ENCODE data around the gene WDR7.

DNA sequence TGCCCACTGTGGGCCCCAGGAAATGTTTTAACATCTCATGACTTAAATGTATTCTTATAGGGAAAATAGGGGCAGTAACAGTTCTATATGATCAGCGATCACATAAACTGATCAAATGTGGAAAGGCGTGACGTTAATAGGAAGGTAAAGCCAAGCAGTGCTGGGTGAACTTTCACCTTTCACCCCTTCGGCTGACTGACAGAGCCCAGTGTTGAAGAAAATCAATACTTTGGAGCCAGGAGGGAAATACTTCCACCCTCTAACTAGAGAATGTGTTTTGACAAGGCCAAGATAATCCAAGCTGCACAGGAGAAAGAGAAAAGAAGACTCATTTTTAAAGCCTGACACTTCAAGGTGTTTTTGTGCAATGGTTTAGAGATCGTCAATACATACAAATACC lies 379.3 kb downstream of the WDR7 start:
- TF ChIP-seq ZNF384 (IDR thresholded peaks at IDR 0.05) = no peak
- TF ChIP-seq FOXK2 (IDR thresholded peaks at IDR 0.05) = no peak
- TF ChIP-seq SP1 (IDR thresholded peaks at IDR 0.05) = no peak
- TF ChIP-seq FOXM1 (IDR thresholded peaks at IDR 0.05; ENCODE audit: borderline replicate concordance) = no peak
- no peak for TF ChIP-seq LEF1 (IDR thresholded peaks at IDR 0.05; ENCODE audit: borderline replicate concordance)
- TF ChIP-seq ELF4 (IDR thresholded peaks at IDR 0.05) = no peak
- TF ChIP-seq CTBP1 (IDR thresholded peaks at IDR 0.05; ENCODE audit: borderline replicate concordance) = no peak
- TF ChIP-seq HDGF (IDR thresholded peaks at IDR 0.05; ENCODE audit: borderline replicate concordance) = no peak
- TF ChIP-seq BHLHE40 (IDR thresholded peaks at IDR 0.05; ENCODE audit: borderline replicate concordance) = no peak
- no peak for TF ChIP-seq TARDBP (IDR thresholded peaks at IDR 0.05)
- no peak for TF ChIP-seq NFRKB (IDR thresholded peaks at IDR 0.05)
- no peak for TF ChIP-seq SUZ12 (IDR thresholded peaks at IDR 0.05)
- TF ChIP-seq ARNT (IDR thresholded peaks at IDR 0.05) = no peak
- no peak for TF ChIP-seq L3MBTL2 (conservative IDR thresholded peaks at IDR 0.05)
